HFF-Myc (cell line): ENCODE measurements around the gene DHRSX.
"Not testable (repeated sequence)": the region's sequence is repeated elsewhere in the genome, so short reads cannot be mapped to it uniquely, and the experiment has no call there.

Experiments used
- DNase-seq: peaks from one replicate; pipeline ENCODE4 v3.0.0-alpha.2; 2011; ENCODE audit warnings: low read depth; ENCODE audit errors: extremely low read depth
- H3K4me3 ChIP-seq: replicated peaks from 2 replicates; pipeline ENCODE4 v1.5.1; 2011; ENCODE audit warnings: low read depth, mild to moderate bottlenecking, control low read depth, low read length
- CTCF ChIP-seq: IDR thresholded peaks from 2 replicates; pipeline ENCODE4 v1.5.1; 2012; ENCODE audit warnings: mild to moderate bottlenecking, low read depth, low read length, control low read depth; ENCODE audit errors: missing control alignments

DHRSX gene

GRCh38 chrX:2511326-2511725 lies 10.6 kb upstream of the DHRSX start:
- DNase-seq: no peak
- no peak for TF ChIP-seq CTCF
- no peak overlapping the region for H3K4me3 ChIP-seq

GRCh38 chrX:2508648-2509335 lies 8.0 kb upstream of the DHRSX start:
- H3K4me3 ChIP-seq: no peak overlapping the region
- no peak for DNase-seq
- TF ChIP-seq CTCF: no peak

GRCh38 chrX:2507904-2508627 lies 7.3 kb upstream of the DHRSX start:
- no peak overlapping the region for H3K4me3 ChIP-seq
- DNase-seq: no peak
- no peak for TF ChIP-seq CTCF

- no peak for DNase-seq
- H3K4me3 ChIP-seq: no peak overlapping the region
- no peak for TF ChIP-seq CTCF
These were observed 6.4 kb upstream of the DHRSX start for GRCh38 chrX:2507196-2507595.

DNA sequence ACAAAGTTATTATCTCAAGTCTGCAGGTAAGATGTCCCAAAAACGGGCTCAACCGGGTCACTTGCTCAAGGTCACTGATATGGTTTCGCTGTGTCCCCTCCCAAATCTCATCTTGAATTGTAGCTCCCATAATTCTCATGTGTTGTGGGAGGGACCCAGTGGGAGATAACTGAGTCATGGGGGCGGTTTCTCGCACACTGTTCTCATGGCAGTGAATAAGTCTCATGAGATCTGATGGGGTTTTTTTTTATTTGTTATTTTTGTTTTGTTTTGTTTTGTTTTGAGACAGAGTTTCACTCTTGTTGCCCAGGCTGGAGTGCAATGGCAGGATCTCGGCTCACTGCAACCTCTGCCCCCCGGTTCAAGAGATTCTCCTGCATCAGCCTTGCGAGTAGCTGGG lies 4.6 kb upstream of the DHRSX start:
- not testable (repeated sequence) for DNase-seq, H3K4me3 ChIP-seq

DNA sequence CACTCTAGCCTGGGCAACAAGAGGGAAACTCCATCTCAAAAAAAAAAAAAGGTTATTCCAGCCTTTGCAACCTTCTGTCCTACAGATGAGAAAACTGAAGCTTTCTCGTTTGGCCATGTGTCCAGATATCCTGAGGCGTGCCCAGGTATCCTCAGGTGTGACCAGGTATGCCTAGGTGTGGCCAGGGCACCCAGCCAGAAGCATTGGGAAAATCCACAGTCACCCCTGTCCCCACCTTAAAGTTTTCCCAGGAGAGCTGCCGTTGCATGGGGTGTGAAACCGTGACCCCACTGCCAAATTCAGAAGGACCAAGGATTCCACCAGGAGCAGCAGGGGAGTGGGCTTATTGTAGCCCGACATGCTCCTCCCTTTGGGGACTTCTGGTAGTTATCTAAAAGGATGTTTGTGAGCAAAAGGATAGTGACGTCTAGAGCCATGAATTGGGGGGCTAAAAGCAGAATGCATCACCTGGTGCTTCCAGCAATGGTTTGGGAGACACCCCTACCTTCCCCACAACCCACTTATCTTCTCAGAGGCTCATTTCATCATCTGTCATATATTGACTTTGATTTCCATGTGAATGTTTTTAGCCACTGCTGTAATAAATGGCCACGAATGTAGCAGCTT lies 4.0 kb upstream of the DHRSX start:
- no peak for DNase-seq
- no peak overlapping the region for H3K4me3 ChIP-seq
- no peak for TF ChIP-seq CTCF

- DNase-seq: no peak
- TF ChIP-seq CTCF: no peak
- H3K4me3 ChIP-seq: no peak overlapping the region
These were observed 3.1 kb upstream of the DHRSX start for GRCh38 chrX:2503591-2504500.
